ENCODE measurements around the gene LMO1.
A peak's percentile ranks its signal among the peaks of the same experiment; 100 is the strongest.

LMO1 gene

DNA sequence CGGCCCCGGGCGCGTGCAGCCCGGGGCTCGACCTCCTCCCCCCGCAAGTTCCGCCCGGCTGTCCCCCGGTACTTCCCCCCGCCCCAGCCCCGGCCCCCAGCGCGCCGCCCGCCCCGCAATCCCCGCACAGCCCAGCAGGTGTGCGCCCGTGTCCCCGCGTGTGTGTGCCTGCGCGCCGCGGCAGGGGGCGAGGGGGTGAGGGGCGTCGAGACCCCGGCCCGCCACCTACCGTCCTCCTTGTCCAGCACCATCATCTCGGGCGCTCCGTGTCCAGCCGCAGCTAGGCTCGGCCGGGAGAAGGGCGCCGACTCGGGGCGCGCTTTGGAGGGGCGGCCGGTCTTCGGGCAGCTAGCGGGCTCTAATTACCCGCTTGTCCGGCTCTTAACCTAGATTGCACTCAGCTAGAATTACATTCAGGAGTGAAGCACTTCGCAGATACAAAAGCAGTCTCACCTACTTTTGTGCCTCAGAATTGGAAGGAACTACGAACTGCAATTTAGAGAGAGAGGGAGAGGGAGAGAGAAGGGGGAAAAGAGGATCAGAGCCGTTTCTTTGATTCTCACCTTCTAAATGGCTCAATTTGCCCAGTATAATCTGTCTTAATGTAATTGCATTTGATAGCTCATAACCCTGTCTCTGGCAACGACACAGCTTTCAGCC is 439 bp downstream of the LMO1 start:
- H3K4me3 ChIP-seq (ENCODE audit: low read depth, low read length) = peak overlapping the region; percentile 26

DNA sequence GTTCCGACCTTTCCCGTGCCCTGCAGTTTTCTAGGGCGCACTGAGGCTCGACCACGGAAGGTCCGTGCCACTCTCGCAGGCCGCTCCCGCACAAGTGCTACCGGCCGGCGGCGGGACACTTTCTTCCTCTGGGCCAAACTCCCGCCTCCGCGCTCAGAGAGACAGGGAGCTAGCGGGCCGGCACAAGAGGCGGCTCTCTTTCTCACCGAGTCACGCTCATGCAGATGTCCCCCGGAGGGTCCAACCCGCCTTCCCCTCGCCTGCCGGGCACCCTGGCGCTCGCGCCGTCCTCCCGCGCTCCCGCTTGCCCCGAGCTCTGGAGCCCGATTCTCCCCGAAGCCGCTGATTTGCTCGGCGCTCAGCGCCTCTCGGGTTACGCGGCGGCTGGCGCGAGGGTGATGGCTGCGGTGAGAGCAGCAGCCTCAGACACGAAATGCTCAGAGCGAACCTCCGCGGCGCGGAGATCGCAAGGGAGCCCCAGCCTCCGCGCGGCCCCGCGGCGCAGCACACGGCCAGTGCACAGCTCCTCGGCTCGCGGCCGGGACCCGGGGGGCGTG is 1.0 kb downstream of the LMO1 start:
- DNase-seq (ENCODE audit: low read depth) = peak; percentile 62
- H3K4me3 ChIP-seq (ENCODE audit: low read depth, low read length) = peak overlapping the region; percentile 46
- TF ChIP-seq, protein P1, sequence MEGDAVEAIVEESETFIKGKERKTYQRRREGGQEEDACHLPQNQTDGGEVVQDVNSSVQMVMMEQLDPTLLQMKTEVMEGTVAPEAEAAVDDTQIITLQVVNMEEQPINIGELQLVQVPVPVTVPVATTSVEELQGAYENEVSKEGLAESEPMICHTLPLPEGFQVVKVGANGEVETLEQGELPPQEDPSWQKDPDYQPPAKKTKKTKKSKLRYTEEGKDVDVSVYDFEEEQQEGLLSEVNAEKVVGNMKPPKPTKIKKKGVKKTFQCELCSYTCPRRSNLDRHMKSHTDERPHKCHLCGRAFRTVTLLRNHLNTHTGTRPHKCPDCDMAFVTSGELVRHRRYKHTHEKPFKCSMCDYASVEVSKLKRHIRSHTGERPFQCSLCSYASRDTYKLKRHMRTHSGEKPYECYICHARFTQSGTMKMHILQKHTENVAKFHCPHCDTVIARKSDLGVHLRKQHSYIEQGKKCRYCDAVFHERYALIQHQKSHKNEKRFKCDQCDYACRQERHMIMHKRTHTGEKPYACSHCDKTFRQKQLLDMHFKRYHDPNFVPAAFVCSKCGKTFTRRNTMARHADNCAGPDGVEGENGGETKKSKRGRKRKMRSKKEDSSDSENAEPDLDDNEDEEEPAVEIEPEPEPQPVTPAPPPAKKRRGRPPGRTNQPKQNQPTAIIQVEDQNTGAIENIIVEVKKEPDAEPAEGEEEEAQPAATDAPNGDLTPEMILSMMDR (conservative IDR thresholded peaks at IDR 0.05; ENCODE audit: low read depth, low read length) = no peak

More for the DNA sequence above, 439 bp downstream of the LMO1 start:
- peak; percentile 14 for DNase-seq (ENCODE audit: low read depth)
- TF ChIP-seq, protein P1 (conservative IDR thresholded peaks at IDR 0.05; ENCODE audit: low read depth, low read length) = no peak

DNA sequence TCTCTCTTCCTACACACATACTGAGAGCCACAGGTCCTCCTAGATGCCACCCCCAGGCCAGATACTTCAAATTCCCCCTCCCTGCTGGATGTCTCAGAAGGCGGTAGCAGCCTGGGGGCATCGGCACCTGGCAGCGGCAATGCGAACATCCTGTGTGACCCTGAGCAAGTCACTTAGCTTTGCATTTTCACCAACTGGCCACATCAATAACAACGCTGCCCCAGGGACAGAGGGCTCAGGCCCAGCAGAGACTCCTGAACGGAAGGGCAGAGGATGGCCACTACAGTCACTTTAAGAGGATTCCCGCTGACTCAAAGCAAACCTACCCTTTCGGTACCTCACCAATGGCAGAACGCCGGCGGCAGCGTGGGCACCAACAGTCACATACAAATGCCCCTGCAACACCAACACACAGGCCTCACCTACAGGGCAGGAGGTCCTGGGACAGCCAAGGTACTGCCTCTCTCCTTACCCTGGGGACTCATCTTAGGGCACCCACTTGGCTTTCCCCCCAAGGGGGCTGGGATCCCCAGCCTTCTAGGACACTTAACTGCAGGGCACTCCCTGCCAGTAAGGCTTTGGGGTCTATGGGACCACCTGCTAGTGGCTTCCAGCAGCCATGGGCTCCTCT is 1.6 kb downstream of the LMO1 start:
- no peak for DNase-seq (ENCODE audit: low read depth)
- TF ChIP-seq, protein P1 (conservative IDR thresholded peaks at IDR 0.05; ENCODE audit: low read depth, low read length) = no peak
- H3K4me3 ChIP-seq (ENCODE audit: low read depth, low read length) = no peak overlapping the region

DNA sequence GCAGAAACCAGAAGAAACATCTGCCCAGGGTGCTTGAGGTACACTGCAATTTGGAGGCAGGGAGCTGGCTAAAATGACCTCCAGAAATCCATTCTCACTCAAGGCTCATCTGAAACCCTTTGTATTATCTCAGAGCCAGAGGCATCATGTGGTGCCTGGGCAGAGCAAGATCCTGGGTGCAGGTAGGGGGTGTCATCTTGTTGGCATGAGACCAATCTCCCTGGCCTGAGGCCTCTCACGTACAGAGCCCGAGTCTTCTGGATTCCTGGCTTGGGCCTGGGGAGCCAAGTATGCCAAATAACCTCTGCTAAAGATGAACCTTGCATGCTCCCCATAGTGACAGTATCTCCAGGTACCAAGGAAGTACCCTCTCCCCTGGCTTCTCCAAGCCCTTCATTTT is 2.4 kb downstream of the LMO1 start:
- DNase-seq (ENCODE audit: low read depth) = no peak
- TF ChIP-seq, protein P1 (conservative IDR thresholded peaks at IDR 0.05; ENCODE audit: low read depth, low read length) = no peak
- no peak overlapping the region for H3K4me3 ChIP-seq (ENCODE audit: low read depth, low read length)

DNA sequence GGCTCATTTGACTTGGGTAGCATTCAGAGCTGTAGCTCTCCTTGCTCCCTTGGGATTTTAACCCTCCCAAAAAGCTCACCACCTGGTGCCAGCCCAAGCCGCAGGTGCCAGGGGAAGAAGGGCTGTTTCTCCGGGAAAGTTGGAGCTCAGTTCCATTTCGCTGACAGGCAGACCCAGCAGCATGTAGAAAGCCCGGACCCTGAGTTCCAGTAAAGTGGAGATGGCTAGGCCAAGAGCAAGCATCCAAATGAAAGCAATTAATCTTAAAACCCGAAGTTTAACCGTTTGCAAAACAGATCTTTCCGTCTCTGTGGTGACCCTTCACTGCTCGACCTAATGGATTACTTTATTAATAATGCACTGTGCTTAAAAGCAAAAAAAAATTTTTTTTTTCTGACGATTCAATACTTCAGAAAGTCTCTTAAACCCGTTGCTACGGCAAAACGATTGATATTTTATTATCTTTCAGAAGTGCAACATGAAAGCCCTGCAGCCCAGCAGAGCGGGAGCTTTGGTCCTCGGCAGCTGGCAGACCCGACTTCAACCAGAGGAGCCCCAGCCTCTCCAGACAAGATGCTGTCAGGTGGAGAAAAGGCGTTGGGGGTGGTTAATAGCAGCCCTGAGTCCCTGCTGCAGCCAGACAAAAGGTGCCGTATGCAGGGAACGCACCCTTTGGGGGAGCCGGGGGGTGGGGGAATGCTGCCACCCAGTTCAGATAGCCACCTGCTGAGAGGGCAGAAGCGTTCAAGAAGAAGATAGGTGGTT is 3.3 kb downstream of the LMO1 start:
- TF ChIP-seq, protein P1 (conservative IDR thresholded peaks at IDR 0.05; ENCODE audit: low read depth, low read length) = no peak
- no peak for DNase-seq (ENCODE audit: low read depth)
- no peak overlapping the region for H3K4me3 ChIP-seq (ENCODE audit: low read depth, low read length)

DNA sequence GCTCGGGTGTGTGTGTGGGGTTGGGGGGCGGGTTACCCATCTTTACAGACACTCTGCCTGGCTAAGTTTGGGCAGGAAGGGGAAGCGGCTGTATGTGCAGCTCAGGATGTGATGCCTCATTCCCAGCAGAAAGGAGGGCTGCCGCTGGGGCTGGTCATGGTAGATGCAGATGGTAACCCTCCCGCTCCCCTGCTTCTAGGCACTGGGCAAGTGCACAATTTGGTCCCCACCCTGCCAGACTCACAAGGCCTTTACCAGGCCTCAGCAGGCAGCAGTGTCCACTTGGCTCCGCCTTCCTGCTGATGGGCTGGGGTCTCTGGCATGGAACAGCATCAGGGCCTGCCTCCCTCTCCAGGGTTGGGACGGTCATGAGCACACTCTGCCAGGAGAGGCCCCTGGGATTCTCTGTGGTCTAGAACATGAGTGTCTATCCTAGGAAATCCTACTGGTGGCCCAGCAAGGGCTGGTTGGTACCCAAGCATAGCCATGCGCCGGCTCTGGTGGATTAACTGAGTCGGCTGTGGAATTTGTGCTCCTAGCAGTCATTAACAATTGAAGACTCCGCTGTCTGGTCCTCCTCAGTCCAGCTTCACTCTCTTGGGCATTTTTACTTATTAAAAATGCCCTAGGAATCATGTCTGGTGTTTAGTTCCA is 4.2 kb downstream of the LMO1 start:
- TF ChIP-seq, protein P1 (conservative IDR thresholded peaks at IDR 0.05; ENCODE audit: low read depth, low read length) = no peak
- no peak for DNase-seq (ENCODE audit: low read depth)
- no peak overlapping the region for H3K4me3 ChIP-seq (ENCODE audit: low read depth, low read length)

All from choroid plexus epithelial cell (primary cell).